Non-pigmented ciliary epithelial cell (primary cell): ENCODE measurements around the gene MAML1.

Experiments
- DNase-seq: peaks from one replicate; pipeline ENCODE4 v3.0.0-alpha.2; 2010; ENCODE audit warnings: low read depth

MAML1 gene

DNA sequence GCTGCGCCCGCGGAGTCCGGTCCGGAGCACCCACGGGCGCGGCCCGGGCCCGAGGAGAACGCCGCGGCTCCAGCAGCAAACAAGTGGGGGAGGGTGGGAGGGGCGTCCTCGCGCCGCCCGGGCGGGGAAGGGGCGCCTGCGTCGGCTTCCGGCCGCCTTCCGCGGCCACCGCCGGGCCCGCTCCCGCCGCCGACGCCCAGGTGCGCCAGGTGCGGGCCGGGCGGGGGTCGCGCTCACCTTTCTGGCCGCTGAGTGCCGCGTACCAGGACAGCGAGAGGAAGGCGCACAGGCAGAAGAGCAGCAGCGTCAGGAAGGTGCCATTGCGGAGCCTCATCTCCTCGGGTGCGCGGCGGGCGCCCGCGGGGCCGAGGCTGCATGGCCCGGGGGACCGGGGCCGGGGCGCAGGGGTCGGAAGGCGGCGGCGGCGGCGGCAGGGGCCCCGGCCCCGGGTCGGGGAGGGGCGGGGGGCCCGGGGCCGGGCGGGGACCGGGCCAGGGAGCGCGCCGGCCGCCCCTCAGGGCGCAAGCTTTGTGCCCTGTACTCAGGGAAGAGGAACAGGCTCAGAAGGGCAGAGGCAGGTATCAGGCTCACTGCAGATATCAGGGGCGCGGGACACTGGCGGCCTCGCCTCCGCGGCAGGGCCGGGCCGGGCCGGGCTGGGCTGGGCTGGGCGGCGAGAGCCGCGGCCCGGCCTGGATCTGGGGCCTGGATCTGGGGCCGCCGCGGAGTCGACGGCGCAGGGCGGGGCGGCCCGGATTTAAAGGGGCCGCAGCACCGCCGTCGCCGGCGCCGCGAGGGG, 73.8 kb downstream of the MAML1 start, which contains the start of gene MGAT4B:
TSS of gene MGAT4B (minus strand) at position 617 of the 799 bp plus-strand sequence. CDS start at position 334, 283 bp downstream.
- no peak for DNase-seq

- DNase-seq, result no peak
Measured at GRCh38 chr5:179812135-179812825, 79.7 kb downstream of the MAML1 start.

DNA sequence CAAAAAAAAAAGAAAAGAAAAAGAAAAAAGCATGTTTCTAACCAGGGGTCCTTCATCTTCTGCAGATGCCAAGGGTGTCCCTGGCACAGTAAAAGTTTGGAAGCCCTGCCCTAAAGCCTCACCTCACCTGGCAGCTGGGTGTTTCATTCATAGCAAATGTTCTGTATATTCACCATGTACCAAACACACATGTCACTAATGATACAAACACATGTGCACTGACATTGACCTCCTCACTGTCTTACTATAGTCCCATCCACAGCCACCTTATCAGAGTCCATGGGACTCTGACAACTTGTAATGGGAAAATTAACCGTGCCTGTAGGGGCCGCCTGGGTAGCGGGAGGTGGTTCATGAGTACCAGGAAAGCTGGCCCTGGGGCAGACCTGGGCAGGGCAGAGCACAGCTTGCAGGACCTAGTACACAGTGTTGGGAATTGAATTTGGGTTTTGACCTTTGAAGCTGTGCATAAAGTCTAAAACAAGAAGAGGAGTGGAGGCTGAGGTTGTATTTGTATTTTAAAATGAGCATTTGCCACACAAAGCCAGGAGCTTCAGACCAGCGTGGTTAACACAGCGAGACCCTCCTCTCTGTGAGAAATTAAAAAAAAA, 80.5 kb downstream of the MAML1 start:
- no peak for DNase-seq

- DNase-seq, result no peak
Measured at GRCh38 chr5:179814090-179814489, 81.5 kb downstream of the MAML1 start.

GRCh38 chr5:179815491-179816249, 83.0 kb downstream of the MAML1 start:
- no peak for DNase-seq

DNA sequence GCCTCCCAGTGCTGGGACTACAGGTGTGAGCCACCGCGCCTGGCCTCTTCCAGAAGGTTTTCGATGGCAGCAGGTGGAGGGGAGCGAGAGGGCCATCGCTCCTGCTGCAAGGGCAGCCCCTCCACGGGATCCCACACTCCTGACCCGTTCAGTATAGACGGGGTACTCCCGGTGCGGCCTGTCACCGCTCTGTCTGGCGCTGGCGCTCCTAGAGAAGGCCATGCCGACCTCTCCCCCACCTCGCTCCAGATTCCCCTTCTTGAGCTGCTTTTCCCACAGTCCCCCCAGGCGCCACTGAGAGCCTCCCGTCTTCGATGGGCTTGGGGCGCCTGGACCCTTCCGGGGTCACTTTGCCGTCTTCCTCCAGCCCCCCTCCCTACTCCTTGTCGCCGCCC, 83.8 kb downstream of the MAML1 start:
- no peak for DNase-seq

- DNase-seq, result no peak
Measured at GRCh38 chr5:179816796-179817469, 84.3 kb downstream of the MAML1 start.

GRCh38 chr5:179817470-179817840, 84.8 kb downstream of the MAML1 start:
- DNase-seq, result no peak

- DNase-seq, result no peak
Measured at GRCh38 chr5:179817890-179818745, 85.5 kb downstream of the MAML1 start.

GRCh38 chr5:179818746-179819295, 86.2 kb downstream of the MAML1 start:
- peak; percentile 68 for DNase-seq

- DNase-seq, result no peak
Measured at GRCh38 chr5:179819296-179820126, 86.9 kb downstream of the MAML1 start.

GRCh38 chr5:179820127-179820482, 87.5 kb downstream of the MAML1 start:
- DNase-seq, result no peak

DNA sequence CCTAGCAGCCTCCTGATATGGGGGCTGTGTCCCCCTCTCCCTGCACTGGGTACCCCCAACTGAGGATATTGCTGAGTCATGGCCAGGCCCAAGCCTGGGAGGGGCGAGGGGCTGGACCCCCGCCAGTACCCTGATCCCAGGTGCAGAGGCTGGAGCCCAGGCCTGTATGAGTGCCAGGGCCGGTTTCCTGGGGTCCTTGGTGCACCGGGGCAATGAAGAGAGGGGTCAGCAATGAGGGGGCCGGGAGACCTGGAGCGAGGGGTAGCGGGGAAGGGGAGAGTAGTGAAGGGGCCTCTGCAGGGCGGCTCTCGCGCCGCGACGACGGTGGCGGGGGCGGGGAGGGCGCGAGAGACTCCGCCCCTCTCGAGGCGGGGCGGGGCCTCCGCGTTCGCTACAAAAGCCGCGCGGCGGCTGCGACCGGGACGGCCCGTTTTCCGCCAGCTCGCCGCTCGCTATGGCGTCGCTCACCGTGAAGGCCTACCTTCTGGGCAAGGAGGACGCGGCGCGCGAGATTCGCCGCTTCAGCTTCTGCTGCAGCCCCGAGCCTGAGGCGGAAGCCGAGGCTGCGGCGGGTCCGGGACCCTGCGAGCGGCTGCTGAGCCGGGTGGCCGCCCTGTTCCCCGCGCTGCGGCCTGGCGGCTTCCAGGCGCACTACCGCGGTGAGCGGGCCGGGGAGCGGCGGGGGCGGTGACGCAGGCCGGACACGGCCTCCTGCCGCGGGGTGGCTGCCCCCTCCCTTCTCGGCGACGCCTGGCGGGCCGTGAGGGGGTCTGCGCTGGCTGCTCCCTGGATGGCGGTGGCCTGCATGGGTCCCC, 88.1 kb downstream of the MAML1 start, which contains the start of gene SQSTM1:
TSS of gene SQSTM1 (plus strand) at position 423 of the 815 bp plus-strand sequence. CDS start at position 455, 32 bp downstream.
- DNase-seq, result no peak

DNA sequence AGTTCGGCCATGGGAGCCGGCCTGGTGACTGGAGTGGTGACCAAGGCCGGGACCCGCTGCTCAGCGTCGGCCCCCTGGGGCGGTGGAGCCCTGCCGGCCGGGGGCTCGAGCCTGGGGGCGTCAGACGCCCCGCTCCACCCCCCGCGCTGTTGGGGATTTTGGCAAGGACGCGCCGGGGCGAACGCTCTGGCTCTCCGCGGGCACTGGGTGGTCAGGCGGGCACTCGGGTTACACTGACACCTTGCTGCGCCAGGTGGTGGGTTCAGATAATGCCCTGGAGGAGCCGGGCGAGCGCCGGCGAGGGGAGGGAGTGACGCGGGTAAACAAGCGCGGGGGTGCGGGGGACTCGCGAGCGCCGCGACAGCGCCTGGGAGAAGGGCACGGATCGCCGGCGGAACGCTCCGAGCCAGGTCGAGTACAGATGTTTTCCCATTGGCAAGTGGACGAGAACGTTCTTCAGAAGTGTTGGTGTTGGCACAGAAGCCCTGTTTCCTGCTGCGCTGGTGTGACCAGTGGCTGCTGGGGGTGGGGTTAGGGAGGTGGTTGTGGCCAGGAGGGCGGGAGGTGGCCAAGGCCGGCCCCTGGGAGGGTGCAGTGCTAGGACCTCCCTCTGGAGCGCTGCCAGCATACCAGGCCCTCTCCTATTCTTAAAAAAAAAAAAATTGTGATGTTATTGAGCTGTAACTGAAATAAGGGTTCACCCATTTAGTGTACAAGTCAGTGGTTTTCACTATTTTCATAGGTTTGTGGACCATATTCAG, 88.9 kb downstream of the MAML1 start:
- DNase-seq, result peak; percentile 73

DNA sequence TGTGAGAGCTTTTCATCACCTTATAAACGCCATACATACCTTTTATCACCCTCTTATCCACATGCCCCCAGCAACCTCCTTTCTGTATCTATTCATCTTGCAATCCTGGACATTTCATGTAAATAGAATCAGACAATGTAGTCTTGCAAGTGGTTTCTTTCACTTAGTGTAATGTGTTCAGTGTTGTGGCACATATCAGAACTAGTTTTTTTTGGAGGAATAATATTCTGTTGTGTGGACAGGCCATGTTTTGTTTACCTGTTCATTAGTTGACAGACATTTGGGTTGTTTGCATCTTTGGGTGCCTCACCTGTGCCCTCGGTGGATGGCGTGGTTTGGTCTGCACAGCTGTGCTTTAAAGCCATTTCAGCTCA, 89.4 kb downstream of the MAML1 start:
- DNase-seq, result no peak

DNA sequence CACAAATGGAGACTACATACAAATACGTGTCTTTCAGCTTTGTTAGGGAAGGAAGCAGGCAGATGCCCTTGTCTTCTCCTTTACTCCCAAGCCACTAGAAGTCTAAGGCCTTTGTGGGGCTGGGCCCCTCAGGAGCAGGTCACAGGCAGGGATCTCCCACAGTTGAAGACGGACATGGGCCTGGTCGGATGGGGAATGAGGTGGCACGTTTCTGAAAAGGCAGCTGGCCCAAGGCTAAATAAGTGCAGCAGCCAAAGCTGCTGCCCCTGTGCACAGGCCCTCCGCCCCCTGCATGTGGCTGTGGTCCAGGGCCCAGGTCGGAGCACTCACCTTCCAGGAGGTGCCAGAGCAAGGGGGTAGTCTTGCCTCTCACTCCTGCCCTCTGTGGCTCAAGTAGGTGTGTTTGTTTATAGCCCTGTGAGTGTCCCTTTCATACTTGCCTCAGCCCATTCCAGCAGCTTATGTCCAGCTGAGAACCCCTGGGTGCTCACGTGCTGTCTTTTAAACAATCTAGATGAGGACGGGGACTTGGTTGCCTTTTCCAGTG, 89.9 kb downstream of the MAML1 start:
- DNase-seq, result no peak

- DNase-seq, result no peak
Measured at GRCh38 chr5:179823937-179824744, 91.5 kb downstream of the MAML1 start.
